Right lobe of liver (tissue), 4 donors: ENCODE data around the gene MYRF.

Experiments used
- POLR2A ChIP-seq: fragments of 450-650 bp; IDR thresholded peaks from one replicate; pipeline ENCODE4 v1.6.1; 2017; ENCODE audit warnings: antibody characterized with exemption, mild to moderate bottlenecking
- TF ChIP-seq, protein P1 (sequence below), 4 donors: fragments of 200-600 bp in 3 of 4; fragments of 450-650 bp in 1 of 4; IDR thresholded peaks; one replicate each; pipeline versions ENCODE4 v1.5.1 to v1.8.0; 2016 to 2022; ENCODE audit warnings: antibody characterized with exemption in 4 of 4, mild to moderate bottlenecking in 2 of 4
- donor health status: DM: no; HTN: no; CAD: no.
- donor health status: DM: no; HTN: no; CAD: no.
- donor health status: DM: no; HTN: yes; CAD: no.

DNA sequence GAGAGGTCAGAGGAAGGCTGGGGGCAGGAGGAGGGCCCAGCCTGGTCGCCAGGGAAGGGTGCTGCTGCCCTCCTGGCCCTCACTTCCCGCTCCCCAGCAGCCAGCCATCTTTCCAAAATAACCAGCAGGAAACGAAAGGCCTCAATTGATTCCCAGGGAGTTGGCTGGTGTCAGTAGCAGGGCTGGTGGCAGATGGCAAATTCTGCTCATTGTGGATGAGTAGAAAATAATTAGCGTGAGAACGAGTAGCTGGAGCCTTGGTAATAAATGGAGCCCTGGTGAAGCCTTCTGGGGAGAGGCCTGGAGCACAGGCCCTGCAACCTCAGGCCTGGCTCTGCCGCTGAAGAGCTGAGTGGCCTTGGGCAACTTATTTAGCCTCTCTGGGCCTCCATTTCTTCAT is 40.9 kb upstream of the MYRF start:
- TF ChIP-seq, protein P1, sequence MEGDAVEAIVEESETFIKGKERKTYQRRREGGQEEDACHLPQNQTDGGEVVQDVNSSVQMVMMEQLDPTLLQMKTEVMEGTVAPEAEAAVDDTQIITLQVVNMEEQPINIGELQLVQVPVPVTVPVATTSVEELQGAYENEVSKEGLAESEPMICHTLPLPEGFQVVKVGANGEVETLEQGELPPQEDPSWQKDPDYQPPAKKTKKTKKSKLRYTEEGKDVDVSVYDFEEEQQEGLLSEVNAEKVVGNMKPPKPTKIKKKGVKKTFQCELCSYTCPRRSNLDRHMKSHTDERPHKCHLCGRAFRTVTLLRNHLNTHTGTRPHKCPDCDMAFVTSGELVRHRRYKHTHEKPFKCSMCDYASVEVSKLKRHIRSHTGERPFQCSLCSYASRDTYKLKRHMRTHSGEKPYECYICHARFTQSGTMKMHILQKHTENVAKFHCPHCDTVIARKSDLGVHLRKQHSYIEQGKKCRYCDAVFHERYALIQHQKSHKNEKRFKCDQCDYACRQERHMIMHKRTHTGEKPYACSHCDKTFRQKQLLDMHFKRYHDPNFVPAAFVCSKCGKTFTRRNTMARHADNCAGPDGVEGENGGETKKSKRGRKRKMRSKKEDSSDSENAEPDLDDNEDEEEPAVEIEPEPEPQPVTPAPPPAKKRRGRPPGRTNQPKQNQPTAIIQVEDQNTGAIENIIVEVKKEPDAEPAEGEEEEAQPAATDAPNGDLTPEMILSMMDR (IDR thresholded peaks at IDR 0.05): no peak
- no peak for TF ChIP-seq POLR2A
